Forelimb muscle (tissue), 1 donor: ENCODE data around the gene PCSK5. TPM values are rescaled to one million over a fixed set of nuclear protein-coding genes. Genes with fewer than 3 reads are reported as not detected.
"Not testable (repeated sequence)": the region's sequence is repeated elsewhere in the genome, so short reads cannot be mapped to it uniquely, and the experiment has no call there.

Experiments
- DNase-seq: peaks from one replicate; pipeline ENCODE4 v3.0.0-alpha.2; 2013; ENCODE audit warnings: low read depth
- polyA plus RNA-seq: library from polyadenylated mRNA; unstranded; fragments of 120-200 nt; gene quantifications from one replicate; pipeline ENCODE4 v1.2.1, GENCODE V29; 2013; ENCODE audit not compliant: insufficient read length

PCSK5 gene
- polyA plus RNA-seq, 1 donor: 11.8 TPM

DNA sequence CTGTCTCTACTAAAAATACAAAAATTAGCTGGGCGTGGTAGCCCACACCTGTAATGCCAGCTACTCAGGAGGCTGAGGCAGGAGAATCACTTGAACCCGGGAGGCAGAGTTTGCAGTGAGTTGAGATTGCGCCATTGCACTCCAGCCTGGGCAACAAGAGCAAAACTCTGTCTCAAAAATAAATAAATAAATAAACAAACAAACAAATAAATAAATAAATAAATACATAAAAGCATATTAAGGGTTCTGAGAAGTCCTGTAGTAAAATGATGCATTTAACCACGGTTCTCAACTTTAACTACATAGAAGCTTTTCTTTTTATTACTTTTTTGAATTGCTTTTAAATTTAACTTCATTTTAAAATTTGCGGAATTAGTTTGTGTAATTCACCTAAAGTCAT, 190.8 kb downstream of the PCSK5 start:
- DNase-seq: not testable (repeated sequence)

DNA sequence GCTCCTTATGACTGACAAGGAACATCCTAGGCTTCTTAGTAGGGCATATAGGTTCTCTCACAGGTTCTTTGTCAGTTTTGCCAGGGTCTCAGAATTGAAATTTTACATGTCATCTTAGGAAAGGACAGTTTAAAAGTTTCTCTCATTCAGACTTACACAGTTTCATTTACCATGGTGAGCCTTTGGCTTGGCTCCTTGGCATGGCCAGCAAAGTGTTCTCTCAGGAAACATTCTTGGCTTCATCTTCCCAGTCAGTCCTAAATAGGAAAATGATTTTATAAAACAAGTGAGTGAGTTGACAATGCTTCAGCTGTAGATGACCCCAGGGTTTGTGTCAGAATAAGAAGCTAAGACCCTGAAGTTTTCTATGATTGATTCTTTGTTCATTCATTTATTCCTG, 191.6 kb downstream of the PCSK5 start:
- DNase-seq: no peak

DNA sequence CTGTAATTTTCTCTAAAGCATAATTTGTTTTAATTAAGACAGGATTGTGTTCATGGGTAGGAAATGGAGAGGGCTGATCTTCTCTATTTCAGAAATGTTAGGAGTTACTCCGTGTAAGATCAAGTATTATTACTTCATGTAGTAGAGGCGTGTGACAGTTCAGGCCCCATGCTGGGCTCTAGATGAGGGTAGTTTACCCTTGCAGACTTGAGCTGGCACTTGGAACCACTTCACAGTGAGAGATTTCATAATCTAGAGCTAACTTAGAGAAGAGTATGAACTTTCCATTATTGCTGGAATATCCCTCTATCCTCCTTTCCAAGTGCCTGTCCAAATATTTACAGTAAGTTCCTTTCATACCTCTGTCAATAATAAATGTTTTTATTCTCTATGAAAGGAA, 195.1 kb downstream of the PCSK5 start:
- no peak for DNase-seq

DNA sequence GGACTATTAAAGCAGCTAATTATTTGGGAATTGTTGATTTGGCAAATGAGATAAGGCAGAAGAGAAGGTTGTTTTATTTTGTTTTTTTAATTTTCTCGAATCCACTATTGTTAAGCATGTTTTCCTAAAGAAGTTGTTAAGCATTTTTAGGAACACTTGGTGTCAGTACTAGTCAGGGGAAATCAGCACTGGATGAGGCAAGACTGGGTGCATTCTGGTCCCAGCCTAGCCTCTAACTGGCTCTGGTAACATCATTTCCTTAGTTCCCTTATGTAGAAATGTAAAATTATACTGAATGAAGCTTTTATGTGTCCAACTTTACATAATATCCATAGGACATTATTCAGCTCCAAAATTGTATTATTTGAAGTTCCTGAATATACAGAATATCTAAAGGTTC, 196.1 kb downstream of the PCSK5 start:
- DNase-seq: no peak

GRCh38 chr9:76087976-76088375, 197.5 kb downstream of the PCSK5 start:
- no peak for DNase-seq

DNA sequence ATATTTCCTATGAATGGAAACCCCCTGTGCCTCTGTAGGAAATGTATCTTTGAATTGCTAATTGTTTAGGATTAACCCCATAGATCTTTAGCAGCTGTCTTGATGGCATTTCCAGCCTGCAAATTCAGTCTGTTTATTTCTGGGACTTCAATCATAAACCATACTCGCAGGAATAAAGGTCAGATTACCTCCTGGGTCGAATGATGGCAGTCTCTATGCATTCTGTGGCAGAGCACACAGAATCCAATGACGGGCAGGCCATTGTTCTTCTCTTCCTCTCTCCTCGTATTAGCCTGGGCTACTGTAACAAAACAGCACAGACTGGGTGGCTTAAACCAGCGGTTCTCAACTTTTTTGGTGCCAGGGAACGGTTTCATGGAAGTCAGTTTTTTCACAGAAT, 199.9 kb downstream of the PCSK5 start:
- no peak for DNase-seq

GRCh38 chr9:76090909-76091308, 200.4 kb downstream of the PCSK5 start:
- no peak for DNase-seq

DNA sequence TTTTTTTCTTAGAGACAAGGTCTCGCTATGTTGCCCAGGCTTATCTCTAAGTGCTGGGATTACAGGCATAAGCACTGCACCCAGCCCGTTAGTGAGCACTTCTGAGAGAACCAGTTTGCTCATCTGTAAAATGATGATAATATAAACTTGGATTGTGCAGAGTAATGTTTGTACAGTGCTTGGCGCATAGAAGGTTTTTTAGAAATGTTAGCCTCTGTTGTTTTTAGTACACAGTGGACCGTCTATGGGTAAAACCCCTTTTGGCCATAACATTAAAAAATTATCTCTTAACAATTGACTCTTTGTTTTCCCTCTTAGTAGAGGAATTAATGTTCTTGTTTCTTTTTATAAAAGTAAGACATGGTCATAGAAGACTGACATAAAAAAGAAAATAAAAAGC, 202.1 kb downstream of the PCSK5 start:
- DNase-seq: no peak

GRCh38 chr9:76095585-76095984, 205.1 kb downstream of the PCSK5 start:
- DNase-seq: no peak

DNA sequence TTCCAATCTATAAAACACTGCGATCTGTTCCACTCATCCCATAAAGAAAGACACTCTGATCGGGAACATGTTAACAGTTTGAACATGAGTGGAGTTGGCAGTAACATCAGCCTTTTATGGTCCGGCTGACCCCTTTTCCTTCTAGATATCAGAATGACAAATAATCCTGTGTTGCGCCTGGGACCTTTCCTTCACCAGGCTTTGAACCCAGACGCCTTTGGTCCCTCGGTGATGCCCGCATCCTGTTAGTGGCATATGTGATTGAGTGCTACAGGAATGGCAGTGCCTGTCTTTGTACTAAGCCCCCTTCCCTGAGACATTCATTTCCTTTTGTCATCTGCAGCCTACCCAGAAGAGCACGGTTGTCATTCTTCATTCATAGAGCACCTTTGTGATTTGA, 209.0 kb downstream of the PCSK5 start:
- no peak for DNase-seq

DNA sequence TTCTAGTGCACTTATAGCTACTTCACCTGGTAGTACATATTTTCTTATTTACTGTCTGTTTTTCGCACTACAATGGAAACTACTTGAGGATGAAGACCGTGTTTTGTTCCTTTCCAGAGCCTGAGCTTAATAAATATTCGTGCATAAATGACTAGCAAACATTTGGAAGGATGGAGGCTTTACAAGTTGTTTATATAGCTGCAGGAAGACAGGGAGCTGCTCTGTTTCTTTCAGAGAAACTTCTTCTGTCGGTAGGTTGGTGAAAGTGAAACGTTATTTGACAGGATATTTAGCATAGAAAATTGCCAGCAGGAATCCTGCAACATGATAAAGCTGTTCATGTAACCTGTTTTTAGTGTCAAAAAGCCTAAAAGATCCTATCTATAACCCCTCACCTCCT, 210.6 kb downstream of the PCSK5 start:
- DNase-seq: no peak

- no peak for DNase-seq
These were observed 211.0 kb downstream of the PCSK5 start for GRCh38 chr9:76101491-76101890.

- DNase-seq: no peak
These were observed 211.5 kb downstream of the PCSK5 start for GRCh38 chr9:76101947-76102346.

GRCh38 chr9:76103531-76104315, 213.2 kb downstream of the PCSK5 start:
- no peak for DNase-seq

- peak; percentile 50 for DNase-seq
These were observed 217.0 kb downstream of the PCSK5 start for GRCh38 chr9:76107482-76107881.

GRCh38 chr9:76109953-76110352, 219.5 kb downstream of the PCSK5 start:
- DNase-seq: no peak

- DNase-seq: no peak
These were observed 221.7 kb downstream of the PCSK5 start for GRCh38 chr9:76112151-76112550.

DNA sequence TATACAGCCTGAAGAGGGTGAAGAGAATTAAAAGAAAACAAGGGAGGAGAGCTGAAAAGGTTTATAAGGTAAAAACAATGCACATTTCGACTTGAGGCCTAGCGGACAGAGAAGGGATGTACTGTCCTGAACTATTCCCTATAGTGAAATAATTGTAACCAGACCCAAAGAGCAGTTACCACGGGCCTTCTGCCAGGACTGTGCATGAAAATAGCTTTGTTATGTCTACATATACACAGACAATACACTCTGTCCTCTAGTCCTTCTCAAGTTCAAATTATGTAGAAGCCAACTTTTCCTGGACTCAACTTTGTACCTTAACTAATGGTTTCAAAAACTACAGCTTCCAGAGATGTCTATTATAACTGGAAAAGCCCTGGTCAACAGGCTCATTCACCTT, 223.7 kb downstream of the PCSK5 start:
- peak; percentile 63 for DNase-seq

DNA sequence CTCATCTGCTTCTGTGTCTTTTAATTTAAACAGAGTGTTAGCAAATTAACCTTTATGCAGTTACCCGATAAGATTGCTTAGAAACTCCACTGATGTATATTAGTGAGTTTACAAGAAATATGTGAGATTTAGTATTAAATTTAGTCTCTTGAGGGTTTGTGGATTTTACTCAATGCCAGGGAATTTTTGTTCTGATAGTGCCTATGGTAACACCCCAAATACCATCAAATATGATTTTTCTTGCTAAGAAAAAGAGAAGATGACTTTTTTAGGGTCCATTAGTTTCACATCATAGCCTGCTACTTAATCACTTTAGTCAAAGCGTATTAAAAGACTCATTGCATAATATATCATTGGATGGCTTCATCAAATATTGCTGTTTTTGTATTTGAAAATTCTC, 224.9 kb downstream of the PCSK5 start:
- no peak for DNase-seq

DNA sequence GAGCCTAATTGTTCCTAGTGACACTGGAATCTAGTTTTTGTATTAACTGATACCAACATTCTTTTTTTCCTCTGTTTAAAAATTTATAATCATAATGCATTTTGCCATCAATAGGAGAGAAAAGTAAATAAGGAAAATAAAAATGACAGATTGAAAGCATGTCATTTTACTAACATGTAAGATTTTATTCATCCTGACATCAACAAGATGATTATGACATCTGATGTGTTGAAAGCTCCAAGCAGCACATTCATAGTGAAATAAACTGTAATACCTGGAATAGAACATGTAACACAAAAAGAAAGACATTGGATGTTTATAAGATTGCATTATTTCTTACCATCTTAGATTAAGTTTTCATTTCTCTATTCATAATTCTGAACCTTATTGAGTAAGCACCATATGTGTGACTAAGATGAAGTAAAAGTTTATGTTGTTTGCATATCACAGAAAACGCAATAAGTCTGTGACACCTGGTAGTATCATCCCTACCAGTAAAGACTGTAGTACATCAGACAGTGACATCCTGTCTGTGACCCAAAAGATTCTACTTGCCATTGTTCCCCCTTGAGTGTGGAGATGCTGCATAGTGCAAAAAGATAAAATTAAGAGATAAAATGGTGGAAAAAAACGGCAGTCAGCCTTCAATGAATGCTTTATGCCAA, 225.6 kb downstream of the PCSK5 start:
- DNase-seq: no peak

DNA sequence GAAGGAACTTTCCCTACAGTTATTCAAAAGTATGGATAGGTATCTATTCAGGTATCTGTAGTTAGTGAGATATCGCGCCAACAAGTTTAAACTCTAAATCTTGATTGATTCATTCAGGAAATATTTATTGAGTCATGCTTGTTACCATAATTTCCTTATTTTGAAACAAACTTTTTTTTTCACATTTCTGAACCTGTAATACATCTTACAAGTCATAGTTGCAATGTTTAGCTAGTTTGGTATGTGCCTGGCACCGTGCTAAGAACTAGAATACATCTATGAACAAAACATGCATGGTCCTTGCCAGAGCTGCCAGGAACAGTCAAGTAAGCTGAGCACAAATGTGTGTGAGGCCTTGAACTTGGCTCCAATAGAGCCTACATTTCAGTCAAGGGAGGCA, 226.4 kb downstream of the PCSK5 start:
- DNase-seq: no peak

DNA sequence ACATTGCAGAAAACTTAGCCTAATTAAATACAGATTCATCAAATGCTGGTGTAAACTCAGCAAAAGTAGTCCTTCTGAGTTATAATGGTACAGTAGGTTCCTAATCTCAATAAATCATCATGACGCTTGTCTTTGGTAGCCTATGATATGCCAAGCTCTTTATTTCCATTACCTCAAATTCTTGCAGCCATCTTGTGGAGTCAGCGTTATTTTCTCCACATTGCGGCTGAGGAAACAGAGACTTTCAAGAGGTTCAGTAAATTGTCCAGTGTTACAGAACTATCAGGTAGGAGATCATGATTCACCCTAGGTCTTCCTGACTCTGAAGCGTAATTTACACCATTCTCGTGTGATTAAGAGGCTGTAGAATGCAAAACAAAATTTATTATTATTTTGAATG, 237.2 kb downstream of the PCSK5 start:
- DNase-seq: no peak

GRCh38 chr9:76135902-76136301, 245.4 kb downstream of the PCSK5 start:
- no peak for DNase-seq

- DNase-seq: no peak
These were observed 246.5 kb downstream of the PCSK5 start for GRCh38 chr9:76136986-76137385.
